H54 (cell line): ENCODE data around the gene AUTS2.

Experiments used
- DNase-seq: peaks from one replicate; pipeline ENCODE4 v3.0.0; 2011; ENCODE audit warnings: low spot score, mixed read lengths; ENCODE audit not compliant: insufficient read length
- FAIRE-seq: peaks from 3 replicates; lab custom pipeline; 2011; peaks lifted over from hg19 to GRCh38; lab: Jason Lieb, UNC
- POLR2A ChIP-seq: IDR thresholded peaks from 2 replicates; pipeline ENCODE4 v1.6.1; 2011; ENCODE audit warnings: low read depth, mild to moderate bottlenecking, low read length

The AUTS2 gene

GRCh38 chr7:69860941-69861622, 262.8 kb downstream of the AUTS2 start:
- no peak for TF ChIP-seq POLR2A
- DNase-seq, result no peak
- no peak for FAIRE-seq

- no peak for TF ChIP-seq POLR2A
- FAIRE-seq (no peak), DNase-seq (no peak)
Observed at GRCh38 chr7:69862413-69863064, 264.3 kb downstream of the AUTS2 start.

GRCh38 chr7:69864274-69864673, 266.0 kb downstream of the AUTS2 start:
- DNase-seq, result no peak
- TF ChIP-seq POLR2A, result no peak
- no peak for FAIRE-seq

- DNase-seq (no peak), FAIRE-seq (no peak)
Observed at GRCh38 chr7:69864822-69865221, 266.5 kb downstream of the AUTS2 start.

GRCh38 chr7:69868921-69869320, 270.6 kb downstream of the AUTS2 start:
- TF ChIP-seq POLR2A, result no peak
- DNase-seq, result no peak
- FAIRE-seq, result no peak

More at GRCh38 chr7:69864822-69865221, 266.5 kb downstream of the AUTS2 start:
- no peak for TF ChIP-seq POLR2A

- DNase-seq, result peak; percentile 19
- FAIRE-seq, result peak; percentile 87
- no peak for TF ChIP-seq POLR2A
Observed at GRCh38 chr7:69871213-69871885, 273.1 kb downstream of the AUTS2 start.

GRCh38 chr7:69871886-69872569, 273.8 kb downstream of the AUTS2 start:
- TF ChIP-seq POLR2A, result no peak
- DNase-seq (no peak), FAIRE-seq (no peak)

GRCh38 chr7:69873512-69873911, 275.2 kb downstream of the AUTS2 start:
- TF ChIP-seq POLR2A, result no peak
- no peak for FAIRE-seq
- no peak for DNase-seq

GRCh38 chr7:69878015-69878414, 279.7 kb downstream of the AUTS2 start:
- FAIRE-seq (no peak), DNase-seq (no peak)
- TF ChIP-seq POLR2A, result no peak

GRCh38 chr7:69878591-69878990, 280.3 kb downstream of the AUTS2 start:
- DNase-seq, result no peak

GRCh38 chr7:69879989-69880388, 281.7 kb downstream of the AUTS2 start:
- DNase-seq, result no peak
- TF ChIP-seq POLR2A, result no peak
- no peak for FAIRE-seq

More at GRCh38 chr7:69878591-69878990, 280.3 kb downstream of the AUTS2 start:
- no peak for TF ChIP-seq POLR2A
- no peak for FAIRE-seq

GRCh38 chr7:69880840-69881239, 282.6 kb downstream of the AUTS2 start:
- no peak for TF ChIP-seq POLR2A
- DNase-seq, result no peak
- no peak for FAIRE-seq

- no peak for FAIRE-seq
- TF ChIP-seq POLR2A, result no peak
- DNase-seq, result no peak
Observed at GRCh38 chr7:69882269-69882668, 284.0 kb downstream of the AUTS2 start.

- no peak for FAIRE-seq
- no peak for DNase-seq
- TF ChIP-seq POLR2A, result no peak
Observed at GRCh38 chr7:69883399-69883891, 285.2 kb downstream of the AUTS2 start.

- FAIRE-seq, result no peak
Observed at GRCh38 chr7:69885431-69885830, 287.2 kb downstream of the AUTS2 start.

More at GRCh38 chr7:69885431-69885830, 287.2 kb downstream of the AUTS2 start:
- no peak for DNase-seq
- no peak for TF ChIP-seq POLR2A
